IgD-negative memory B cell (primary cell): Measurements from ENCODE around the gene PTPA. TPM values are rescaled to one million over a fixed set of nuclear protein-coding genes. Genes with fewer than 3 reads are reported as not detected.

ENCODE experiments used
- H3K27ac Mint-ChIP-seq, 3 donors: one replicate each; pipeline ENCODE4 v1.8.0; 2020 to 2022; ENCODE audit warnings: mild to moderate bottlenecking in 3 of 3, mixed read lengths in 3 of 3, moderate library complexity in 1 of 3
- H3K27me3 Mint-ChIP-seq: one replicate; pipeline ENCODE4 v1.8.0; 2021; ENCODE audit warnings: mixed read lengths
- H3K36me3 Mint-ChIP-seq: one replicate; pipeline ENCODE4 v1.8.0; 2020; ENCODE audit warnings: mild to moderate bottlenecking, mixed read lengths
- H3K4me1 Mint-ChIP-seq, 3 donors: one replicate each; pipeline ENCODE4 v1.8.0; 2020 to 2022; ENCODE audit warnings: mixed read lengths in 3 of 3, mild to moderate bottlenecking in 1 of 3
- H3K4me3 Mint-ChIP-seq, 4 donors: one replicate each; pipeline ENCODE4 v1.8.0; 2020 to 2022; ENCODE audit warnings: mild to moderate bottlenecking in 4 of 4, mixed read lengths in 4 of 4, moderate library complexity in 3 of 4
- H3K9me3 Mint-ChIP-seq, 3 donors: one replicate each; pipeline ENCODE4 v1.8.0; 2020 to 2021; ENCODE audit warnings: mixed read lengths in 3 of 3, mild to moderate bottlenecking in 1 of 3
- polyA plus RNA-seq: library from polyadenylated mRNA; unstranded; fragments of 300-500 nt; fragmentation: Illumina TruSeq; gene quantifications from one replicate; pipeline ENCODE4 v1.2.3, GENCODE V29; 2021

Gene PTPA
- polyA plus RNA-seq, 1 donor from 2014 or later, result 12.2 TPM

DNA sequence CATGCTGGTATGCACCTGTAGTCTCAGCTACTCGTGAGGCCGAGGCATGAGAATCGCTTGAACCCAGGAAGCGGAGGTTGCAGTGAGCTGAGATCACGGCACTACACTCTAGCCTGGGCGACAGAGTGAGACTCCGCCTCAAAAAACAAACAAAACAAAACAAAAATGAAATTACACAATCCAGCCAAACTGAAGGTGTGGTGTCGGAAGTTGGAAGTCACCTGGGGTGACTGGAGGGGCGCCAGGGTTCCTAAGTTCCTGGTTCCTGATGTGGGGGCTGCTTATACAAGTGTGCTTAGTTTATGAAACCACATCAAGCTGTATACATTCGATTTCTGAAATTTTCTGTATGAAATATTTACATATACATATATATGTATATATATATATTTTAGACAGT is 34.0 kb upstream of the PTPA start:
- H3K27me3 Mint-ChIP-seq, result no peaks in the 10 kb centered on the region
- H3K4me3 Mint-ChIP-seq, result no peak overlapping the region
- H3K4me1 Mint-ChIP-seq, result peaks cover 2 to 14% (median 8%) of the 10 kb centered on the region in 3 donors
- no peak overlapping the region for H3K27ac Mint-ChIP-seq
- H3K36me3 Mint-ChIP-seq, result no peaks in the 10 kb centered on the region
- H3K9me3 Mint-ChIP-seq, result no peaks in the 10 kb centered on the region

DNA sequence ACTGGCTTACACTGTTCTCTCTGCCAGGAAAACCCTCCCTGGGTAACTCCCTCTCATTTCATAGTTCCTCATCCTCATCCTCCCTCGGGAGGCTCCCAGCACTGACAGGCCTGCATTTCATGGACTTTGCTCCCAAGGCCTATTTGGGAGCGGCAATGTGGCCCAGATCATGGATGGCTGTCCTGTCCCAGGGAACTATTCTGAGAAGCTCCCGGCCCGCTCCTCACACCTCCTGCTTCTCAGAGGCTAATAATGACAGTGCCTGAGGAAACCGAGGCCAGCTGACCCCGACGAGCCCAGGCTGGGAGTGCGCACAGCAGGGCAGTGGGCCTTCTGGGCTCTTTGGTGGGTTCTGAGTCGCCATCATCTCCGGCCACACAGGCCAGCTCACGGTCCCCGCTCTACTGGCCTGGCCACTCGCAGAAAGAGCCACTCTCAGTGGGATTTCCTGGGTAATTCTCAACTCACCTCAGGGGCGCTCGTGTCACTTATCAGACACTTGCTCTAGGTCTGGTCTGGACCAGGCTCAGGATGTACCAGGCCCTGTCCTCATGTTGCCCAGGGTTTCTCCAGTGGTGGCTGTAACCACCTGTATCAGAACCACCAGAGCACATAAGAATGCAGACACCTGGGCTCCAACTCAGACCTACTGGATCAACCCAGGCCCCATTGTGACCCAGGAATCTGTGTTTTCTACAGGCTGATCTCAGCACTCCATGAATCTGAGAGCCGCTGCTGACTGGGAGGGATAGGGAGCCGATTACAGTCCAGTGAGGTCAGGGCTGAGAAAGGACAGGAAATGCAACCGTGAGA is 32.3 kb upstream of the PTPA start:
- Mint-ChIP-seq H3K9me3 (no peaks in the 10 kb centered on the region), H3K4me3 (peak overlapping the region; percentile 21 to 97 (median 70)), H3K36me3 (peaks cover 3% of the 10 kb centered on the region), H3K4me1 (peaks cover 7 to 14% (median 11%) of the 10 kb centered on the region in 3 donors), H3K27me3 (no peaks in the 10 kb centered on the region), H3K27ac (peak overlapping the region in 1 of 3 donors; percentile 62)

- Mint-ChIP-seq H3K4me1 (peaks cover 7 to 14% (median 11%) of the 10 kb centered on the region in 3 donors), H3K36me3 (peaks cover 3% of the 10 kb centered on the region), H3K27ac (peak overlapping the region in 1 of 3 donors; percentile 83)
These were observed 31.4 kb upstream of the PTPA start for GRCh38 chr9:129079829-129080228.

GRCh38 chr9:129080298-129080600 is 31.0 kb upstream of the PTPA start:
- peaks cover 7 to 14% (median 11%) of the 10 kb centered on the region in 3 donors for H3K4me1 Mint-ChIP-seq
- H3K4me3 Mint-ChIP-seq, result peak overlapping the region; percentile 88 to 97 (median 94)
- no peaks in the 10 kb centered on the region for H3K27me3 Mint-ChIP-seq
- peaks cover 3% of the 10 kb centered on the region for H3K36me3 Mint-ChIP-seq
- H3K9me3 Mint-ChIP-seq, result no peaks in the 10 kb centered on the region
- peak overlapping the region; percentile 83 to 98 (median 93) for H3K27ac Mint-ChIP-seq

More at GRCh38 chr9:129079829-129080228, 31.4 kb upstream of the PTPA start:
- H3K27me3 Mint-ChIP-seq, result no peaks in the 10 kb centered on the region
- H3K9me3 Mint-ChIP-seq, result no peaks in the 10 kb centered on the region
- H3K4me3 Mint-ChIP-seq, result peak overlapping the region; percentile 88 to 97 (median 94)

DNA sequence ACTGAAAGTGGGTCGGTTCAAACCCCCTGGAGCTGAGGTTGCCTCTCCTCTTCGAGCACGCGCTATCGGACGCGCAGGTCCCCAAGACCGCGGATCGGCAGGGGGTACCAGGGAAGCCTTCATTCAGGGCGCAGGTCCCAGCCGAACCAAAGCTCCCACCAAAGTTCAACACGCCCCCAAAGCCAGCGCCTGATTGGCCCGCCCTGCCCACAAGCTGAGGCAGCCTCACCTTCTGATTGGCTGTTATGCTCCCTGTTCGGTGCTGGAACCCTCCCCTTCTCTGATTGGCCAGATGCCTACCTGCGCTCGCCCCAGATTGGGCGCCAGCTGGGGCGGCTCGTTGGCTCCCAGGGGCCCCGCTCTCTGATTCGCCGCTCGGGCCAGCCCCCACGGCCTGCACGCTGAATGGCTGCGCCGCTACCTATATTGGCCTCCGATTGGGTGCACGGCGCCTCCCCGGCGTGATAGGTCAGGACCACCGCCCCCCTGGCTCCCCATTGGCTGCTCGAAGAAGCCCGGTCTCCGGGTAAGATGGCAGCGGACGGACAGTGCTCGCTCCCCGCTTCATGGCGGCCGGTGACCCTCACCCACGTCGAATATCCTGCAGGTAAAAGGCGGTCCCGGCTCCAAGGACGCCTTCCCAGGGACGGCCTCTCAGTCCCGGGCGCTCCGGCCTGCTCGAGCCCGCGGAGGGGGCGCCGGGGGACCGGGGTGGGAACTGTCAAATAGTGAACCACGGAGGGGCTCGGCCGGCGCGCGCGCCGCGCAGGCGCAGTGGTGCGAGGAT is 30.4 kb upstream of the PTPA start, which contains the start of gene DOLPP1:
DOLPP1 (plus strand) TSS at position 511 of the 787 bp plus-strand sequence; CDS start at position 532, 21 bp downstream.
- H3K27me3 Mint-ChIP-seq, result no peaks in the 10 kb centered on the region
- peaks cover 3% of the 10 kb centered on the region for H3K36me3 Mint-ChIP-seq
- H3K9me3 Mint-ChIP-seq, result no peaks in the 10 kb centered on the region

GRCh38 chr9:129081388-129081904 is 29.8 kb upstream of the PTPA start:
- H3K27me3 Mint-ChIP-seq, result no peaks in the 10 kb centered on the region
- no peaks in the 10 kb centered on the region for H3K9me3 Mint-ChIP-seq
- H3K4me1 Mint-ChIP-seq, result peaks cover 7 to 14% (median 11%) of the 10 kb centered on the region in 3 donors
- peak overlapping the region; percentile 88 to 97 (median 94) for H3K4me3 Mint-ChIP-seq
- H3K36me3 Mint-ChIP-seq, result peaks cover 3% of the 10 kb centered on the region
- peak overlapping the region in 2 of 3 donors; percentile 93 to 98 for H3K27ac Mint-ChIP-seq

More for the DNA sequence above, 30.4 kb upstream of the PTPA start, which contains the start of gene DOLPP1:
- H3K4me3 Mint-ChIP-seq, result peak within 1 kb of the TSS; percentile 88 to 97 (median 94)
- peaks cover 7 to 14% (median 11%) of the 10 kb centered on the region in 3 donors for H3K4me1 Mint-ChIP-seq
- H3K27ac Mint-ChIP-seq, result peak within 1 kb of the TSS; percentile 83 to 98 (median 93)

- peak overlapping the region in 1 of 3 donors; percentile 76 for H3K27ac Mint-ChIP-seq
- peak overlapping the region in 1 of 4 donors; percentile 29 for H3K4me3 Mint-ChIP-seq
- H3K9me3 Mint-ChIP-seq, result no peaks in the 10 kb centered on the region
- H3K27me3 Mint-ChIP-seq, result no peaks in the 10 kb centered on the region
- peaks cover 7 to 14% (median 11%) of the 10 kb centered on the region in 3 donors for H3K4me1 Mint-ChIP-seq
- H3K36me3 Mint-ChIP-seq, result peaks cover 3% of the 10 kb centered on the region
These were observed 27.1 kb upstream of the PTPA start for GRCh38 chr9:129084087-129084486.

GRCh38 chr9:129089246-129089645 is 22.0 kb upstream of the PTPA start:
- H3K9me3 Mint-ChIP-seq, result no peaks in the 10 kb centered on the region
- H3K36me3 Mint-ChIP-seq, result no peaks in the 10 kb centered on the region
- no peaks in the 10 kb centered on the region for H3K4me1 Mint-ChIP-seq
- H3K27ac Mint-ChIP-seq, result no peak overlapping the region
- no peaks in the 10 kb centered on the region for H3K27me3 Mint-ChIP-seq
- no peak overlapping the region for H3K4me3 Mint-ChIP-seq

GRCh38 chr9:129093602-129094386 is 17.4 kb upstream of the PTPA start:
- Mint-ChIP-seq H3K27me3 (no peaks in the 10 kb centered on the region), H3K4me1 (peaks cover 0 to 1% (median 0%) of the 10 kb centered on the region in 3 donors), H3K36me3 (peaks cover 2% of the 10 kb centered on the region), H3K27ac (peak overlapping the region in 1 of 3 donors; percentile 63), H3K4me3 (no peak overlapping the region), H3K9me3 (no peaks in the 10 kb centered on the region)

DNA sequence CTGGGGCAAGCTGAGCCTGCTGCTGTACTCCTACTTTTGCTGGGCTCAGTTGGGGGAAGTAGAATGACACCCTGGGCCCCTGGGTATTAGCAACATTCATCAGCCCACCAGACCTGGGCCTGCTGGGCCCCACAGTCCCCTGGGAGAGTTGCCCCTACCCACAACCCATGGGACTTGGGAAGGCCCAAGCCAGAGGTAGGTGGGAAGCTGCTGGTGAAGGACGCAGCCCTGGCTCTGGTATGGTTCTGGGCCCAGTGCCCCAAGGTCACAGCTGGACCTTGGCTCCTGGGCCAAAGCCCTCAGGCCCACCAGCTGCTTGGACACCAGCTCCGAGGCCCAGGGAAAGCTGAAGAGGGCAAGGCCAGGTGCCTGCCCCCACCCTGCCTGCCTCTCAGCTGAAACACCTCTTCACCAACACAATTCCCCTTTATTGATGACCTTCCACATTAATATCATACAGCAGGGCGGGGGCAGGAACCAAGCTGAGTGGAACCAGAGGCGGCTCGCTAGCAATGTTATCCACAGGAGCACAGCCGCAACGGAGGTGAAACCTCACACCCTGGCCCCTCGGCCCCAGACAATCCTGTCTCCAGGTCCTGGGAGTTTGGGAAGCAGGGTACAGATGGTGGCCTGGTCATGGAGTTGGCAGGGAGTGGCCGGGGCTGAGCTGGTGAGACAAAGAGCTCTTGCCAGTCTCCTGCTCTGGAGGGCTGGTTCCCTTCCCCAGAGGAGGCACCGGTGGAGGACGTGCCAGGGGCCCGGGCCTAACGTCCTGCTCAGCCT is 16.6 kb upstream of the PTPA start:
- H3K4me1 Mint-ChIP-seq, result peaks cover 0 to 1% (median 0%) of the 10 kb centered on the region in 3 donors
- H3K9me3 Mint-ChIP-seq, result no peaks in the 10 kb centered on the region
- no peaks in the 10 kb centered on the region for H3K27me3 Mint-ChIP-seq
- H3K4me3 Mint-ChIP-seq, result no peak overlapping the region
- peaks cover 2% of the 10 kb centered on the region for H3K36me3 Mint-ChIP-seq
- no peak overlapping the region for H3K27ac Mint-ChIP-seq

- Mint-ChIP-seq H3K27me3 (no peaks in the 10 kb centered on the region), H3K4me1 (peaks cover 0 to 1% (median 0%) of the 10 kb centered on the region in 3 donors), H3K4me3 (no peak overlapping the region), H3K27ac (no peak overlapping the region), H3K36me3 (peaks cover 2% of the 10 kb centered on the region), H3K9me3 (no peaks in the 10 kb centered on the region)
These were observed 16.0 kb upstream of the PTPA start for GRCh38 chr9:129095170-129095667.

DNA sequence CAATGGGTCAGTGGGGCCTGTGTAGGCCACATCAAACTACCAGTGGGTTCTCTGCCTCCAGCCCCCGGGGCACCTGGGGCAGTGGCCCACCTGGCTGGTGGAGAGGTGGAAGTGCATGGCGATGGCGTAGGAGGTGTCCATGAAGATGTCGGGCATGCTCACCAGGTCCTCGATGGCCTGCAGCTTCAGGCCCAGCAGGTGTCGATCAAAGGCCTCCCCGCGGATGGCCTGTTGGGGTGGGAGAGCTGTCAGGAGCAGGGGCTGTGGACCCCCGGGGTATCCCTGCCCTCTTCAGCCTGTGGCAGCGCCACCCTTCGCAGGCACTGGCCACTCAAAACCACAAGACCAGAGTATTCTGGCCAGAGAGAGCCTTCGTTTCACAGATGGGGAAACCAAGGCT is 15.3 kb upstream of the PTPA start:
- H3K27ac Mint-ChIP-seq, result no peak overlapping the region

GRCh38 chr9:129097671-129098306 is 13.4 kb upstream of the PTPA start:
- Mint-ChIP-seq H3K4me3 (no peak overlapping the region), H3K9me3 (no peaks in the 10 kb centered on the region), H3K36me3 (peaks cover 3% of the 10 kb centered on the region), H3K27me3 (peaks cover 3% of the 10 kb centered on the region), H3K27ac (no peak overlapping the region), H3K4me1 (peaks cover 0 to 1% (median 0%) of the 10 kb centered on the region in 3 donors)

More for the DNA sequence above, 15.3 kb upstream of the PTPA start:
- peaks cover 2% of the 10 kb centered on the region for H3K36me3 Mint-ChIP-seq
- peaks cover 0 to 1% (median 0%) of the 10 kb centered on the region in 3 donors for H3K4me1 Mint-ChIP-seq
- no peaks in the 10 kb centered on the region for H3K27me3 Mint-ChIP-seq
- no peaks in the 10 kb centered on the region for H3K9me3 Mint-ChIP-seq
- H3K4me3 Mint-ChIP-seq, result no peak overlapping the region
